SU-DHL-6 (cell line): ENCODE results near the gene GNB1L.

Experiments used
- H2AFZ ChIP-seq: fragments of 200-600 bp; sonication (generic); 2 replicates; pipeline ENCODE4 v1.6.1; 2014; ENCODE audit warnings: low read depth, mild to moderate bottlenecking, moderate library complexity, mixed read lengths, antibody characterized with exemption, low read length; ENCODE audit not compliant: severe bottlenecking
- H3F3A ChIP-seq: fragments of 200-600 bp; shearing (Covaris generic); 2 replicates; pipeline ENCODE4 v1.6.0; 2016; ENCODE audit warnings: antibody characterized with exemption, mild to moderate bottlenecking; ENCODE audit not compliant: insufficient read depth
- H3K27ac ChIP-seq: fragments of 200-600 bp; sonication (generic); 2 replicates; pipeline ENCODE4 v1.5.1; 2016; ENCODE audit warnings: low read depth, mild to moderate bottlenecking, low read length, moderate library complexity, mixed read lengths
- H3K27me3 ChIP-seq: fragments of 200-600 bp; sonication (generic), shearing (Covaris generic); 2 replicates; pipeline ENCODE4 v1.6.0; 2014; ENCODE audit warnings: mild to moderate bottlenecking, low read length
- H3K36me3 ChIP-seq: fragments of 200-600 bp; sonication (generic); 2 replicates; pipeline ENCODE4 v1.6.1; 2014; ENCODE audit warnings: mild to moderate bottlenecking, low read length, mixed read lengths
- H3K4me2 ChIP-seq: fragments of 300-600, 200-600 bp; shearing (Covaris generic), sonication (generic); 2 replicates; pipeline ENCODE4 v1.6.0; 2014; ENCODE audit warnings: low read length, low read depth, mild to moderate bottlenecking; ENCODE audit not compliant: poor library complexity, severe bottlenecking
- H3K4me3 ChIP-seq: fragments of 200-600 bp; sonication (generic); 2 replicates; pipeline ENCODE4 v1.5.1; 2014; ENCODE audit warnings: antibody characterized with exemption, low read length, mild to moderate bottlenecking, mixed read lengths; ENCODE audit not compliant: insufficient read depth, poor library complexity, severe bottlenecking
- H3K79me2 ChIP-seq: fragments of 200-600 bp; sonication (generic); 2 replicates; pipeline ENCODE4 v1.6.1; 2014; ENCODE audit warnings: mild to moderate bottlenecking, low read length, moderate library complexity; ENCODE audit not compliant: insufficient read depth
- H3K9ac ChIP-seq: fragments of 200-600 bp; sonication (generic); 2 replicates; pipeline ENCODE4 v1.7.0; 2014; ENCODE audit warnings: mild to moderate bottlenecking, low read length
- H3K9me2 ChIP-seq: fragments of 200-600 bp; sonication (generic); replicated peaks from 2 replicates; pipeline ENCODE4 v1.6.1; 2014; ENCODE audit warnings: low read length; ENCODE audit not compliant: insufficient read depth
- H3K9me3 ChIP-seq: fragments of 200-600 bp; sonication (generic); 2 replicates; pipeline ENCODE4 v1.6.1; 2014; ENCODE audit warnings: low read length, mixed read lengths; ENCODE audit not compliant: insufficient read depth
- H4K20me1 ChIP-seq: fragments of 200-600 bp; sonication (generic); 2 replicates; pipeline ENCODE4 v1.6.1; 2014; ENCODE audit warnings: low read depth, mild to moderate bottlenecking, antibody characterized with exemption, low read length, moderate library complexity, mixed read lengths
- EZH2phosphoT487 ChIP-seq: fragments of 200-600 bp; sonication (generic), shearing (Covaris generic); conservative IDR thresholded peaks from 2 replicates; pipeline ENCODE4 v1.6.1; 2018; ENCODE audit warnings: mild to moderate bottlenecking, antibody characterized with exemption, low read length, moderate library complexity, mixed read lengths
- TF ChIP-seq, protein P1 (sequence below): fragments of 200-600 bp; sonication (generic); IDR thresholded peaks from one replicate; pipeline ENCODE4 v1.5.1; 2017; ENCODE audit warnings: antibody characterized with exemption, mild to moderate bottlenecking, low read length, moderate library complexity; ENCODE audit not compliant: insufficient read depth, poor library complexity, severe bottlenecking

The GNB1L gene

DNA sequence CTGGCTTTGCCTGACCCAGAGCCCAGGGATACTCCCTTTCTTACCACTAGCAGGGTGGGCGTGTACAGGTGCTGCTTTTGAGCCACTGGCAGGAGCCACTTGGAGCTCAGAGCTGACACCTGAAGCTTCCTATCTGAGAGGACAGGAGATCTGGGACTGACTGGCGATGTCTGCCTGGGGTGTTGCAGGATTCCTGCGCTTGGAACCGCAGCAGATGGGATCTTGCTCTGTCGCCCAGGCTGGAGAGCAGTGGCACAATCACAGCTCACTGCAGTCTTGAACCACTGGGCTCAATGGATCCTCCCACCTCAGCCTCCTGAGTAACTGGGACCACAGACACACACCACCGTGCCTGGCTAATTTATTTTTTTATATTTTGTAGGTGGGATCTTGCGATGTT is 113.6 kb downstream of the GNB1L start:
- Histone ChIP-seq H3K79me2 (no peaks in the 10 kb centered on the region), H3F3A (no peaks in the 10 kb centered on the region), H3K4me2 (no peak overlapping the region), H3K9me2 (no peaks in the 10 kb centered on the region), H3K9me3 (no peaks in the 10 kb centered on the region), H3K4me3 (no peak overlapping the region), H4K20me1 (no peaks in the 10 kb centered on the region), H3K27me3 (no peaks in the 10 kb centered on the region), H3K9ac (no peak overlapping the region), H3K27ac (no peak overlapping the region), H3K36me3 (no peaks in the 10 kb centered on the region), H2AFZ (no peak overlapping the region)
- no peak for TF ChIP-seq EZH2phosphoT487
- TF ChIP-seq, protein P1, sequence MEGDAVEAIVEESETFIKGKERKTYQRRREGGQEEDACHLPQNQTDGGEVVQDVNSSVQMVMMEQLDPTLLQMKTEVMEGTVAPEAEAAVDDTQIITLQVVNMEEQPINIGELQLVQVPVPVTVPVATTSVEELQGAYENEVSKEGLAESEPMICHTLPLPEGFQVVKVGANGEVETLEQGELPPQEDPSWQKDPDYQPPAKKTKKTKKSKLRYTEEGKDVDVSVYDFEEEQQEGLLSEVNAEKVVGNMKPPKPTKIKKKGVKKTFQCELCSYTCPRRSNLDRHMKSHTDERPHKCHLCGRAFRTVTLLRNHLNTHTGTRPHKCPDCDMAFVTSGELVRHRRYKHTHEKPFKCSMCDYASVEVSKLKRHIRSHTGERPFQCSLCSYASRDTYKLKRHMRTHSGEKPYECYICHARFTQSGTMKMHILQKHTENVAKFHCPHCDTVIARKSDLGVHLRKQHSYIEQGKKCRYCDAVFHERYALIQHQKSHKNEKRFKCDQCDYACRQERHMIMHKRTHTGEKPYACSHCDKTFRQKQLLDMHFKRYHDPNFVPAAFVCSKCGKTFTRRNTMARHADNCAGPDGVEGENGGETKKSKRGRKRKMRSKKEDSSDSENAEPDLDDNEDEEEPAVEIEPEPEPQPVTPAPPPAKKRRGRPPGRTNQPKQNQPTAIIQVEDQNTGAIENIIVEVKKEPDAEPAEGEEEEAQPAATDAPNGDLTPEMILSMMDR: no peak

DNA sequence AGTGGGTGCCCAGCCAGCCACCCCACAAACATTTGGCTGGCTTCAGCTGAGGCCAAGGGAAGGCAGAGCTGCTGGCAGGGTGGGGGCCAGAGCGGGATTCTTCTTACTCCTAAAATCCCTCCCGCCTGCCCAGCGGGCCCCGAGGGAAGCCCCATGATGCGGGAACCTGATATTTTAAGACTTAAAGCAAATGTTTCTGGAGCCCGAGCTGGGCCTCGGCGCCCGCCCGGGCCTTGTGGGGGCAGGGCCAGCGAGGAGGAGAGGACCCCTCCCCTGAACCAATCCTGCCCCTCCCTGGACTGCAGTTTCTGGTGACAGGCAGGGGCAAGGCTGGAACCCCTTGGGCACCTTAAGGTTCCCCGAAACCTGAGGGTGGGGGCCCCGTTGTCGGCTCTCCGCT is 114.1 kb downstream of the GNB1L start:
- H3K36me3 ChIP-seq: no peaks in the 10 kb centered on the region
- H3K9me3 ChIP-seq: no peaks in the 10 kb centered on the region

DNA sequence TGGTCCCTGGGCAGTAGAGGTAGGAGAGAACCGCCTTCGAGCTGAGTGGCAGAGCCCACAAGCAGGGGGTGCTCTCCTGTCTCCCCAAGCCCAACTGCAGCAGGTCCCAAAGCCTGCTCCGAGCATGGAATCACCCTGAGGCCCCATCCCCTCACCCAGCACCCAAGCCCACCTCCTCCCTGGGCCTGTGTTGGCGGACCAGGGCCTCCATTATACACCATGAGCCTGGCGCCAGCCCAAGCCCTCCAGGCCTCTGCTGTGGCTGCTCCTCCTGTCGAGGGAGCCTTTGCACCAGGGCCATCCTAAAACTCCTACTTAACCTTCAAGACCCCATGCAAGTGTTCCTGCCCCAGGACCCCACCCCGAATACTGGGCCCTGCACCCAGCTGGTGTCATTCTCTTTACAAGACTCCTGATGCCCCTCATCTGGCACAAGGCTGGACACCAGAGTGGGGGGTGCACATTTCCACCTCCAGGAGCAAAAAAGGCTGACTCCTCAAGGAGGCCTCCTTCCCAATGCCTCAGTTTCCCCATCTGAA is 114.7 kb downstream of the GNB1L start:
- Histone ChIP-seq H3K4me2 (no peak overlapping the region), H3K27ac (no peak overlapping the region), H3K36me3 (no peaks in the 10 kb centered on the region), H3K27me3 (no peaks in the 10 kb centered on the region), H3K9ac (no peak overlapping the region), H3K4me3 (no peak overlapping the region), H3F3A (no peaks in the 10 kb centered on the region), H3K9me2 (no peaks in the 10 kb centered on the region), H3K79me2 (no peaks in the 10 kb centered on the region), H4K20me1 (no peaks in the 10 kb centered on the region), H2AFZ (no peak overlapping the region), H3K9me3 (no peaks in the 10 kb centered on the region)
- TF ChIP-seq EZH2phosphoT487: no peak
- TF ChIP-seq, protein P1: no peak

More for the DNA sequence above, 114.1 kb downstream of the GNB1L start:
- H3K9me2 ChIP-seq: no peaks in the 10 kb centered on the region
- H3K4me2 ChIP-seq: no peak overlapping the region
- H3K4me3 ChIP-seq: no peak overlapping the region
- TF ChIP-seq EZH2phosphoT487: no peak
- TF ChIP-seq, protein P1: no peak
- no peak overlapping the region for H2AFZ ChIP-seq
- H3K27me3 ChIP-seq: no peaks in the 10 kb centered on the region
- no peak overlapping the region for H3K9ac ChIP-seq
- H4K20me1 ChIP-seq: no peaks in the 10 kb centered on the region
- H3K27ac ChIP-seq: no peak overlapping the region
- no peaks in the 10 kb centered on the region for H3K79me2 ChIP-seq
- H3F3A ChIP-seq: no peaks in the 10 kb centered on the region

DNA sequence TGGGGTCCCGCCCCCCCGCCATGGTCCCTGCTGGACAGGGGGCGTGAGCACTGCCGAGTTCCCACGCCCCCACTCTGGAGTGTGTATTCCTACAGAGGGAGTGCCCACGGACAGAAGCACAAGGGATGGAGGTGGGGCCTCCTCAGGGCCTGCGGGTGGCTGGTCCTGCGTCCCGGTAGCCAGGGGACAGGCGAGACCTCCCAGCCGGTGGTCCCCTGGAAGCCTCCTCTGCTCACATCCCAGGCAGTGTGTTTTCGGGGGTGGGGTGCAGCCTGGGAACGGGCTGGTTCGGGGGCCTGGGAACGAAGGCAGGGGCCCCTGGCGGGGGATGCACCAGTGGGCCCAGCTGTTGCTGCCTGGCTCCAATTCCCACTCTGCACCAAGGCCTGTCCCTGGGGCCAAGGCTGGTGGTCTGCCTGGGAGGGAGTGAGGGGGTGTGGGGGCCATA is 115.2 kb downstream of the GNB1L start:
- no peaks in the 10 kb centered on the region for H3K9me2 ChIP-seq
- H3K4me2 ChIP-seq: no peak overlapping the region
- H3K9me3 ChIP-seq: no peaks in the 10 kb centered on the region
- no peak overlapping the region for H3K9ac ChIP-seq
- no peaks in the 10 kb centered on the region for H3K79me2 ChIP-seq
- H3F3A ChIP-seq: no peaks in the 10 kb centered on the region
- no peak overlapping the region for H2AFZ ChIP-seq
- no peaks in the 10 kb centered on the region for H3K27me3 ChIP-seq
- H3K27ac ChIP-seq: no peak overlapping the region
- no peaks in the 10 kb centered on the region for H4K20me1 ChIP-seq
- no peaks in the 10 kb centered on the region for H3K36me3 ChIP-seq
- H3K4me3 ChIP-seq: no peak overlapping the region
- no peak for TF ChIP-seq EZH2phosphoT487
- TF ChIP-seq, protein P1: no peak
